ENCODE data around the gene PRKAG2. TPM values are rescaled to one million over a fixed set of nuclear protein-coding genes. Genes with fewer than 3 reads are reported as not detected.

The PRKAG2 gene
- total RNA-seq, 1 donor from 2014 or later = 130 TPM

DNA sequence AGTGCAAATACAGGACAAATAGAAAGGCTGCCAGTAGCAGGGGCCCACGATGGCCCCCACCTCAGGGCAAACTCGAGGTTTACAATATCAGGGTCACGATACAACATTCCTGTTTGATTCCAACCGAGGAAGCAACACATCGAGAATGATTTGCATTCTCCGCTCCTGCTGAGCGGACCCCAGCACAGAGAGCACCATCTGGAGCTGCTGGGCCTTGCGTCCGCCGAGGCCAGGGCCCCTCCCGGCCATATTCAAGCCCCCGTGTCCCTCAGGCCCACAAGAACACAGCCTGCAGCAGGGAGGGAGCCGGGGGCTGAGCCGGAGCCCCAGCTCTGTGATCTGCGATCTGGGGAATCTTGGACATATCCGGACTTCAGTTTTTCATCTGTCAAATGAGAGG lies 84.3 kb downstream of the PRKAG2 start:
- DNase-seq = no peak
- H3K4me1 ChIP-seq = peaks cover 26% of the 10 kb centered on the region
- no peak for TF ChIP-seq CTCF (IDR thresholded peaks at IDR 0.05; ENCODE audit: borderline replicate concordance)

GRCh38 chr7:151792086-151792485 lies 84.8 kb downstream of the PRKAG2 start:
- Histone ChIP-seq H3K36me3 (no peaks in the 10 kb centered on the region), H3K27me3 (ENCODE audit: low read depth) (no peaks in the 10 kb centered on the region), H3K27ac (replicated peaks) (no peak overlapping the region), H3K4me3 (no peak overlapping the region), H3K9me3 (replicated peaks) (no peaks in the 10 kb centered on the region), H3K4me1 (peaks cover 20% of the 10 kb centered on the region)
- no peak for TF ChIP-seq CTCF (IDR thresholded peaks at IDR 0.05; ENCODE audit: borderline replicate concordance)
- intact Hi-C loops (cut with micrococcal nuclease) = no loop called here
- DNase-seq = no peak

More for the DNA sequence above, 84.3 kb downstream of the PRKAG2 start:
- intact Hi-C loops (cut with micrococcal nuclease) = no loop called here
- no peak overlapping the region for H3K4me3 ChIP-seq
- no peaks in the 10 kb centered on the region for H3K27me3 ChIP-seq (ENCODE audit: low read depth)
- H3K36me3 ChIP-seq = no peaks in the 10 kb centered on the region
- H3K9me3 ChIP-seq (replicated peaks) = no peaks in the 10 kb centered on the region
- no peak overlapping the region for H3K27ac ChIP-seq (replicated peaks)

DNA sequence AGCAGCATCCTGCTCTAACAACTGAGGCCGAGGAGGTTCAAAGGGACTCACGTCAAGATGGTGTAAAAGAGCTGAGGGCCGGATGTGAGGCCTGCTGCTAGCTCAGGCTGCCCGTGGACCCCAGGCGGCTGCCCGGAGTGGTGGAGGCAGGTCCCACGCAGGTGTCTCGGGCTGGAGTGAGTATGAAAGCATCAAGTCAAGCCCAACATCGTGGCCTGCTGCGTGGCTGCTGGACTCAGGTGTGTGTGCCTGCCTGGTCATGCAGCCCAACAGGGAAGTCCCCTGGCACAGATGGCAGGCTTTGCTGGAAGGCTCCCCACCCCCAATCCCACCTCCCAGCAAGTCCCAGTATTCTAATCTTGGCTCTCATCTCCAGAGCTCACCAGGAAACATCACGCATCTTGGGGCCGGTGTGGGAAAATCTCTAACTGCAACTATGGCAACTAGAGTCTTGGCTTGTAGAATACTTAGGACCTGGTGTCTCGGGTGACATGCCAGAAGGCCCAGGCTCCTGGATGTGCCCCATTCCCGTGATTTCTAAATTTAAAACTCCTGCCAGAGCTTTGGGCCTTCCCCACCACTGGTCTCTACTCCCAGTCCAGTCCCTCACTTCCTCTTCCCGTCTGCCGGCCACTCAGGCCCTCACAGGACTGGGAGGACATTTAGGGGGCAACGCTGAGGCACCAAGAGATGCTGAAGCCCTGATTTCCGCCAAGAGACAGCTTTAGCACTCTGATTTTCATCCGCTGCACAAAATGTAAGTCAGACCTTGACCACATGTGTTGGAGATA lies 85.9 kb downstream of the PRKAG2 start:
- intact Hi-C loops (cut with micrococcal nuclease) = no loop called here
- DNase-seq = no peak
- no peaks in the 10 kb centered on the region for H3K9me3 ChIP-seq (replicated peaks)
- no peak for TF ChIP-seq CTCF (IDR thresholded peaks at IDR 0.05; ENCODE audit: borderline replicate concordance)
- H3K27me3 ChIP-seq (ENCODE audit: low read depth) = no peaks in the 10 kb centered on the region
- no peaks in the 10 kb centered on the region for H3K36me3 ChIP-seq
- no peak overlapping the region for H3K27ac ChIP-seq (replicated peaks)
- peaks cover 10% of the 10 kb centered on the region for H3K4me1 ChIP-seq
- H3K4me3 ChIP-seq = no peak overlapping the region

GRCh38 chr7:151790095-151790829 lies 86.7 kb downstream of the PRKAG2 start:
- TF ChIP-seq CTCF (IDR thresholded peaks at IDR 0.05; ENCODE audit: borderline replicate concordance) = no peak
- Histone ChIP-seq H3K4me3 (no peak overlapping the region), H3K36me3 (no peaks in the 10 kb centered on the region), H3K9me3 (replicated peaks) (no peaks in the 10 kb centered on the region), H3K27me3 (ENCODE audit: low read depth) (no peaks in the 10 kb centered on the region), H3K4me1 (peaks cover 8% of the 10 kb centered on the region), H3K27ac (replicated peaks) (no peak overlapping the region)
- DNase-seq = no peak
- intact Hi-C loops (cut with micrococcal nuclease) = no loop called here

GRCh38 chr7:151789380-151789947 lies 87.5 kb downstream of the PRKAG2 start:
- no peak overlapping the region for H3K27ac ChIP-seq (replicated peaks)
- no peak for TF ChIP-seq CTCF (IDR thresholded peaks at IDR 0.05; ENCODE audit: borderline replicate concordance)
- peaks cover 6% of the 10 kb centered on the region for H3K4me1 ChIP-seq
- no peaks in the 10 kb centered on the region for H3K9me3 ChIP-seq (replicated peaks)
- no peaks in the 10 kb centered on the region for H3K27me3 ChIP-seq (ENCODE audit: low read depth)
- no peak overlapping the region for H3K4me3 ChIP-seq
- intact Hi-C loops (cut with micrococcal nuclease) = loop anchor here (10.0 kb wide), 1 partner anchor 145 kb away; no protein-coding TSS in a partner anchor
- no peaks in the 10 kb centered on the region for H3K36me3 ChIP-seq
- no peak for DNase-seq
